Measurements from ENCODE around the gene DMGDH. TPM values are rescaled to one million over a fixed set of nuclear protein-coding genes. Genes with fewer than 3 reads are reported as not detected.

The DMGDH gene
- polyA plus RNA-seq, 3 donors: 19.5 to 28.2 (median 22.4) TPM

- DNase-seq (ENCODE audit: extremely low read depth in 1 of 11, low read depth in 9 of 11, low spot score in 4 of 11): peak in 1 of 11 donors; percentile 8
These were observed 8.3 kb upstream of the DMGDH start for GRCh38 chr5:79077680-79078365.

DNA sequence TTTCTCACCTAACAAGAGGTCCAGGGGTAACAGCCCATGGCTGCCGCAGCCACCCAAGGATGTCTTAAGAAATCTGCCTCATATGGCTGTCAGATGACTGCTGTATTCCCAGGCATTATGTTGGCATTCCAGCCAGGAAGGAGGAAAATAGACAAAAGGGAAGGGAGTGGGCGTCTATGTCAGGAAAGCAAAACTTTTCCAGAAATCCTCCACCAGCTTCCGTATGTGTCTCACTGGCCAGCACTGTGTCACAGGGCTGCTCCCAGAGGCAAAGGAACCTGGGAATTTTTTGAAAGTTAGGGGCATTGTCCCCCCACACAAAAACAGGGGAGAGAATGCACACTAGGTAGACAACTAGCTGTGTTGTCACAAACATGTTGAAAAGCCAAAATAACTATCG lies 7.3 kb upstream of the DMGDH start:
- no peak for DNase-seq (ENCODE audit: extremely low read depth in 1 of 11, low read depth in 9 of 11, low spot score in 4 of 11)

GRCh38 chr5:79075646-79076426 lies 6.4 kb upstream of the DMGDH start:
- DNase-seq (ENCODE audit: extremely low read depth in 1 of 11, low read depth in 9 of 11, low spot score in 4 of 11): no peak

- DNase-seq (ENCODE audit: extremely low read depth in 1 of 11, low read depth in 9 of 11, low spot score in 4 of 11): no peak
These were observed 5.2 kb upstream of the DMGDH start for GRCh38 chr5:79074641-79075040.

DNA sequence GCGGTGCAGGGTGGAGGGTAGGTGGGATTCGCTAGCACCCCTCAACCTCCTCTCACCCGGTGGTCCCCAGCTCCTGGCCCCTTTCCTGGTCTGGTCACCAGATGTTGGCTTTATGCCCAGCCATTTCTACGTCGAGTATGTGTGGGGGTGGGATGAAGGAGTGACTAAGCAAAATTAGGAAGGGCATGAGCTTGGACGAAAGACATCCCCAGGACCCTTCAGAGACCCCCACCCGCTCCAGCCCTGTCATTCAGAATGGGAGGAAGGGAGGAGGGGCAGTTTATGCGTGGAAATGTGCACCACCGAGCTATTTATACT lies 835 bp upstream of the DMGDH start:
- peak in 5 of 11 donors; percentile 13 to 34 (median 27) for DNase-seq (ENCODE audit: extremely low read depth in 1 of 11, low read depth in 9 of 11, low spot score in 4 of 11)

DNA sequence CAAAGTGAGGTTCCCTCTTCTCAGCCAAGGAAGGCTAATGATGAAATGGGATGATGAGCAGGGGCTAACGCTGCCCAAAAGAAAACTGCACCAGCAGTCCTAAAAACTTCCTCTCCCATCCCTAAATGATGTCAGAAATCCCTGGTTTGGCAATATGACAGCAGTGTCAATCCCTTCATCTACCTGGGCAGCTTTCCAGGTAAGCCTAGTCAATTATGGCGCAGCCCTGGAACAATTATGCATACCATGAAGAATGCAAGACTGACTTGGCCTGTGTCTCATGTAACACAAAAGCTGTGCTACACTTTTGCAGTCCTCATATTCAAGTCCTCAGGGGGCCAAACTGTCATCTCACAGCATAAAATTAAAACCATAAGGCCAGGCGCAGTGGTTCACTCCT lies 7.0 kb downstream of the DMGDH start:
- no peak for DNase-seq (ENCODE audit: extremely low read depth in 1 of 11, low read depth in 9 of 11, low spot score in 4 of 11)

DNA sequence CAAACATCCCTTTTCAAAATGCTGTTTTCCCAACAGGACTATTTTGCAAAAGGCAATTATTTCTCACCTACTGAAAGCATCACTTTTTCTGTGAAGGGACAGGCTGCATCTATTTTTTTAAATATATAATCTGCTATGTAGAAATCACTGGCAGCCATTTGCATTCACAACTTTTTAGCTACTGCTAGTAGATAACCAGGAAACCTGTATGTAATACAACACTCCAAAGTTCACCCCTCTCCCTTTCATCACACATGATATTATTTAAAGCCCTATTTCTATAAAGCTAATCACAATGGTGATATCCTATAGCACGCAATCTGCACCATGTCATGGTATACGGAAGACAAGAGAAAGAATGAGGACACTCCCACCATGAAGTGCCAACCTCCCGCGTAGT lies 9.8 kb downstream of the DMGDH start:
- no peak for DNase-seq (ENCODE audit: extremely low read depth in 1 of 11, low read depth in 9 of 11, low spot score in 4 of 11)

GRCh38 chr5:79056847-79057246 lies 12.6 kb downstream of the DMGDH start:
- DNase-seq (ENCODE audit: extremely low read depth in 1 of 11, low read depth in 9 of 11, low spot score in 4 of 11): no peak

- no peak for DNase-seq (ENCODE audit: extremely low read depth in 1 of 11, low read depth in 9 of 11, low spot score in 4 of 11)
These were observed 14.5 kb downstream of the DMGDH start for GRCh38 chr5:79055017-79055416.

DNA sequence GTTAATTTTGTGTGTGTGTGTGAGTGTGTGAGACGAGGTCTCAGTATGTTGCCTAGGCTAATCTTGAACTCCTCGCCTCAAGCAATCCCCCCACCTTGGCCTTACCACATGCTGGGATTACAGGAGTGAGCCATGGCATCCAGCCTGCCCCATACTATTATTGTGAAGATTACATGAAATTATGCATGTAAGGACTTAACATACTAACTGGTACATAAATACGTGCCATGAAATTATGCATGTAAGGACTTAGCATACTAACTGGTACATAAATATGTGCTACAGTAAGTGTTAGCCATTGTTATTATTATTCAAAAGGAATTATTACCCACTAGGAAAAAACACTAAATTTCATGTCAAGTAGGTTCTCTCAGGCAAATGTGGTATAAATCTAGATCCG lies 16.2 kb downstream of the DMGDH start:
- DNase-seq (ENCODE audit: extremely low read depth in 1 of 11, low read depth in 9 of 11, low spot score in 4 of 11): no peak

DNA sequence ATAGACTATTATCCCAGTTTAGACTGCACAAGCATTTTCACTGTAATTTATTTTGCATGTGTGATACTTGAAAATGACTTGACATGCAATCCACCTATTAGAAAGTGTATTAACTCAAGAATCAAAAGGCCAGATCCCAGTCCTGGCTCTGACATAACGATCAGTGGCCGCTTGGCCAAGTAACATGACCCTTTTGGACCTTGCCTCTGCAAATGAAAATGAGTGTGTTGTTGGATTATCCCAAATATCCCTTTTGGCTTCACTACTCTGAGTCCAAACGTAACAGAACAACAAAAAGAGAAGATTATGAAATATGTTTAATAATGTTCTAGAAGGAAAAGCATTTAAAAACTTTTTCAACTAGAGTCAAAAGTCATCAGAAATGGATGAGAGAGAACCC lies 19.0 kb downstream of the DMGDH start:
- no peak for DNase-seq (ENCODE audit: extremely low read depth in 1 of 11, low read depth in 9 of 11, low spot score in 4 of 11)

GRCh38 chr5:79048437-79048836 lies 21.0 kb downstream of the DMGDH start:
- no peak for DNase-seq (ENCODE audit: extremely low read depth in 1 of 11, low read depth in 9 of 11, low spot score in 4 of 11)

DNA sequence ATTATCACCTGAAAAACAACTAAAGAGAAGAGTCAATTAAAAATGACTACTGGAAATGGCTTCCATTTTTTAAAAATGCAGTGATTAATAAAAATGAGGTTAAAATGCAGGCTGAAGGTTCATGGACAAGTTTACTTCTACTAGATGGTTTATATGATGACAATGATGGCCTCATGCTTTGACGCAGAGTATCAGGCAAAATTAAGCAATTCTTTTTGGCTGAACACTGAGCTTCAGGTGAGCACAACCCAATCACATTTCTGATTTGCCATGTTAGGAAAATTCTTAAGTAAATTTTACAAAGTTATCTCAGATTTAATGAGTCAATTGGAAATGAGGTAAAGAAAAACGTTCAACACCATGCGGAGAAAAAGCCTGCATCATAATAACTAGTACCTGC lies 22.3 kb downstream of the DMGDH start:
- no peak for DNase-seq (ENCODE audit: extremely low read depth in 1 of 11, low read depth in 9 of 11, low spot score in 4 of 11)

DNA sequence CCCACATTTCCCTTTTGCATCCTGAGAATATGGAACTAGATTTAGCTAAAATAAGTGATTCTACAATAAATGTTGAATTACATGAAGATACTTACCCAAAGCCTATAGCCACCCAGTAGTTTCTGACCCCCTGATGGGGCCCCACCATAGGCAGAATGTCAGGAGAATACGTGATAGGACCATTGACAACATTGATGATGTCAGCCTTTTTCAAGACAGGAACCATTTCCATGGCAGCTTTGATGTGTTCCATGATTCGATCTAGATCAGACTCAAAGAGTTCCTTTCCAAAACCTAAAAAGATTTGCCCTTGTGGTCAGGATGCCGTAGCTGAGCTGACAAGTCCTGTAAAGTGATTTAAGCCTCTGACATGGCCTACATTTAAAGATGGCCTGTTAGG lies 27.3 kb downstream of the DMGDH start:
- no peak for DNase-seq (ENCODE audit: extremely low read depth in 1 of 11, low read depth in 9 of 11, low spot score in 4 of 11)

DNA sequence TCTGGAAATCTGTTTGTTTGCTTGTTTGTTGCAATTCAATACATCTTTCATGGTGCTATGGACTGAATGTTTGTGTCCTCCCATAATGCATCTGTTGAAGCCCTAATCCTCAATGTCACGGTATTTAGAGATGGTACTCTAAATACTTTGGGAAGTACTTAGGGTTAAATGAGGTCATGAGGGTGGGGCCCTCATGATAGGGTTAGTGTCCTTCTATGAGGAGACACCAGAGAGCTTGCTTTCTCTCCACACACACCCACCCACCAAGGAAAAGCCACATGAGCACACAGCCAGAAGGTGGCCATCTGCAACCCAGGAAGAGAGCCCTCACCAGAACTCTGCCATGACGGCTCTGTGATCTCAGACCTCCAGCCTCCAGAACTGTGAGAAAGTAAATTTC lies 32.7 kb downstream of the DMGDH start:
- DNase-seq (ENCODE audit: extremely low read depth in 1 of 11, low read depth in 9 of 11, low spot score in 4 of 11): no peak

DNA sequence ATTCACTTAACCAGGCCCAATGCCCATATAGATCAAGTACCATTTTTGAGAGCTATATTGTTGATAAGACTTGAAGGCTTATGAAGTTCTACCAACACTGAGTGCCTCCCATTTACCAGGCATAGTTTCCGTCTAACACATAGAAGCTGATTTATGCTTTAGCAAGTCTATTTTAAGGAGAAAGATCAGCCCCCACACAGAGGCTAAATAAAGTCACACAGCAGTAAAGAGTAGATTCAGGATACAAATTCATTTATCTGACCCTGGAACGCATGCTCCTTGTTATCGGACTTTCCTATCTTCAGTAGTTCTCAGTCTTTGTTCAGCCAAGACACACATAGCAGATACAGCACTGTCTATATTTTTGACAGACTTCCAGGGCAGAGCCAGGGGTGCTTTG lies 34.2 kb downstream of the DMGDH start:
- DNase-seq (ENCODE audit: extremely low read depth in 1 of 11, low read depth in 9 of 11, low spot score in 4 of 11): no peak

DNA sequence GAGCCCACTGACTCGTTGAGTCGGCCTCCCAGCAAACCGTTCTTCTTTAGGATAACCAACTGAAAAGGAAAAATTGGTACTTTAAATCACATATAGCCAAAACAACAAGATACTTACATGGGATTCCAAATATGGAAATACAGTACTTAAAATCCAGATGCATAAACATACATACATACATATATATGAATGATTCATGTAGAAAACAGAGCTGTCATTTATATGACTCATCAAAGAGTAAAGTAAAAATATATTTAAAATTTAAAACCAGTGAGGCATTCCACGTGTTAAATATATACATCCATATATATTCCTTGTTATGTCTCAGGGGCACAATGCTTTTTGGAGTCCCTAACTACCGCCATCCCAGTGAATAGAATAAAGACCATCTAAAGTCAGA lies 36.7 kb downstream of the DMGDH start:
- DNase-seq (ENCODE audit: extremely low read depth in 1 of 11, low read depth in 9 of 11, low spot score in 4 of 11): no peak

- DNase-seq (ENCODE audit: extremely low read depth in 1 of 11, low read depth in 9 of 11, low spot score in 4 of 11): no peak
These were observed 37.3 kb downstream of the DMGDH start for GRCh38 chr5:79032031-79032695.

DNA sequence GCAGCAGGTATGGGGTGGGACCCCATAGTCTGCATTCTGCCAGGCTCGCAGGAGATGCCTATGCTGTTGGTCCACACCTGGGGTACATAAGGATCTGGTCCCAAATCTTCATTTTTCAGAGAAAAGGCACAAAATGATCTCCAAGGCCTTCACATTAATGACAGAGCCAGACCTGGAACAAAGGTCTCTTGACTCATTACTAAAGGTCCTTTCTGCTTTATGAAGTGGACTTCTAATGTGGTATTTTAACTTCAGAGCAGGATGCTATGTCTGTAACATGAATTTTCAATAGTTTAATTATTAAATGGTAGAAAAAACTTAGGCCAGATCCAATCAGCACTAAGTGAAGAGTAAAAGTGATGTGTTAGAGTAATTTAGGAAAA lies 38.0 kb downstream of the DMGDH start:
- DNase-seq (ENCODE audit: extremely low read depth in 1 of 11, low read depth in 9 of 11, low spot score in 4 of 11): peak in 1 of 11 donors; percentile 9

DNA sequence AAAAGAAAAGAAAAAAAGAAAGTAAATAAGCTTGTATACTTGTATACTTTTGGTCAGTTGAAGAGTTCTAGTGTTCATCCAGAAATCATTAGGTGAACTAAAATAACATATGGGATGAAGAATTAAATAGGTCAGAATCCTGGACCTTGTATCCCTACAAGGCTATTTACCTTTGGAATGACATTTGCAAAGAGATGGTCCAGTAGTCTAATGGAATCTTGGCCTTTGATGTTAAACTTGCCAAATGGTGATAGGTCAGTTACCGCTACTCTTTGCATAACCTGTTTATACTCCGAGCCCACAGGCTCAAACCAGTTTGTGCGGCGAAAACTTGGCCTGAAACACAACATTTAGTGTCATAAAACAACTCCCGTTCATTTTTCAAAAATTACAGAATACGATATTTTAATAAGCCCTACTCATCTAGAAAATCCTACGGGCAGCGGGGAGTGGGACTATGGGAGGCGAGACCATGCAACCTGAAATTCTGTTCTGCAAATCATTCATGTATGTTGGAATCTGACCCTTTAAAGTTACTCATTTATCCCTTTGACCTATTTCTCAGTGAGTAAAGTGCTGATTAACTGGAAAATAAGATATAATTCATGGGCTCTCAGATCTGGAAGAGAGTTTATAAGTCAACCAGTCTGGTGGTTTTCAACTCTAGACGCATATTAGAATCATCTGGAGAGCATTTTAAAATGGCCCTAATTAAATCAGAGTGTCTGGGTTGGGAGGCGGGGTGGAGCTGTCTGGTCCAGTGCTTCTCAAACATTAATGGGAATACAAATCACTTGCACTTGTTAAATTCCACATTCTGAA lies 38.6 kb downstream of the DMGDH start:
- peak in 10 of 11 donors; percentile 26 to 80 (median 50) for DNase-seq (ENCODE audit: extremely low read depth in 1 of 11, low read depth in 9 of 11, low spot score in 4 of 11)

All from renal cortex interstitium (tissue), 11 donors.